ENCODE results near the gene UPK3BL1.
"Not testable (repeated sequence)": the region's sequence is repeated elsewhere in the genome, so short reads cannot be mapped to it uniquely, and the experiment has no call there.

DNA sequence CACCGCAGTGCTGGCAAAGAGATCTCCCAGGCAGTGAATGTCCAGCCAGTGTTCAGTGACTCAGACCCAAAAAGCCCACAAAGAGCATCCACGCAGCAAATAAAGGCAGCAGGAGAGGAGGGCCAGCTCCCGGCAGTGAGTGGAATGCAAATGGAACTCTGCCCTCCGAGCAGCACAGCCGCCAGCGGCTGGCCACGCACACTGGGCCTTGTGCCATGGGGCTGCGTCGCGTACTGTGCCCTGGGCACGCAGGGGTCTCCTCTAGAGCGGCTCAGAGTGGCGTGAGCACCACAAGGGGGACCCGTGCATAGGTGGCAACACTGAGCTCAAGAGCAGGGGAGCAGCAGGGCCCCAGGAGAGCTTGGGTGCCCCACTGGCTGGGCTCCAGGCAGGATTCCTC lies 24.9 kb upstream of the UPK3BL1 start:
- TF ChIP-seq, protein P1, sequence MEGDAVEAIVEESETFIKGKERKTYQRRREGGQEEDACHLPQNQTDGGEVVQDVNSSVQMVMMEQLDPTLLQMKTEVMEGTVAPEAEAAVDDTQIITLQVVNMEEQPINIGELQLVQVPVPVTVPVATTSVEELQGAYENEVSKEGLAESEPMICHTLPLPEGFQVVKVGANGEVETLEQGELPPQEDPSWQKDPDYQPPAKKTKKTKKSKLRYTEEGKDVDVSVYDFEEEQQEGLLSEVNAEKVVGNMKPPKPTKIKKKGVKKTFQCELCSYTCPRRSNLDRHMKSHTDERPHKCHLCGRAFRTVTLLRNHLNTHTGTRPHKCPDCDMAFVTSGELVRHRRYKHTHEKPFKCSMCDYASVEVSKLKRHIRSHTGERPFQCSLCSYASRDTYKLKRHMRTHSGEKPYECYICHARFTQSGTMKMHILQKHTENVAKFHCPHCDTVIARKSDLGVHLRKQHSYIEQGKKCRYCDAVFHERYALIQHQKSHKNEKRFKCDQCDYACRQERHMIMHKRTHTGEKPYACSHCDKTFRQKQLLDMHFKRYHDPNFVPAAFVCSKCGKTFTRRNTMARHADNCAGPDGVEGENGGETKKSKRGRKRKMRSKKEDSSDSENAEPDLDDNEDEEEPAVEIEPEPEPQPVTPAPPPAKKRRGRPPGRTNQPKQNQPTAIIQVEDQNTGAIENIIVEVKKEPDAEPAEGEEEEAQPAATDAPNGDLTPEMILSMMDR (IDR thresholded peaks at IDR 0.05; ENCODE audit: low read depth, low read length) = not testable (repeated sequence)
- not testable (repeated sequence) for TF ChIP-seq EZH2phosphoT487 (IDR thresholded peaks at IDR 0.05; ENCODE audit: low read depth)

Data from OCI-LY3 (cell line).